T-helper 1 cell (primary cell): ENCODE measurements around the gene FAM43A.
A peak's percentile ranks its signal among the peaks of the same experiment; 100 is the strongest.

ENCODE experiments used
- DNase-seq, 5 donors: peaks; one replicate each; pipeline ENCODE4 v3.0.0-alpha.2; 2012 to 2020
- total RNA-seq, 4 donors: gene quantifications; one replicate each; lab custom pipeline; 2026; lab: John Stamatoyannopoulos, UW

Gene FAM43A
- 17.6 to 28.6 (median 21.6) reads per million in 4 donors for total RNA-seq

GRCh38 chr3:194685718-194686413, at the start of gene FAM43A:
FAM43A (plus strand) TSS chr3:194685883; CDS start chr3:194686827, 944 bp downstream.
- DNase-seq, result peak; percentile 48 to 93 (median 66)

- no peak for DNase-seq
Observed at GRCh38 chr3:194637066-194637465, 48.6 kb upstream of the FAM43A start.

- DNase-seq, result no peak
Observed at GRCh38 chr3:194637541-194638400, 47.9 kb upstream of the FAM43A start.

- no peak for DNase-seq
Observed at GRCh38 chr3:194638991-194639605, 46.6 kb upstream of the FAM43A start.

- DNase-seq, result peak in 1 of 5 donors; percentile 18
Observed at GRCh38 chr3:194640829-194641228, 44.9 kb upstream of the FAM43A start.

GRCh38 chr3:194642769-194643168, 42.9 kb upstream of the FAM43A start:
- no peak for DNase-seq

- no peak for DNase-seq
Observed at GRCh38 chr3:194647747-194648146, 37.9 kb upstream of the FAM43A start.

- peak in 1 of 5 donors; percentile 57 for DNase-seq
Observed at GRCh38 chr3:194654443-194654842, 31.2 kb upstream of the FAM43A start.

- DNase-seq, result no peak
Observed at GRCh38 chr3:194657439-194657838, 28.2 kb upstream of the FAM43A start.

- DNase-seq, result no peak
Observed at GRCh38 chr3:194658477-194659242, 27.0 kb upstream of the FAM43A start.

GRCh38 chr3:194659778-194660177, 25.9 kb upstream of the FAM43A start:
- no peak for DNase-seq

- no peak for DNase-seq
Observed at GRCh38 chr3:194661374-194661773, 24.3 kb upstream of the FAM43A start.

- DNase-seq, result no peak
Observed at GRCh38 chr3:194661946-194662345, 23.7 kb upstream of the FAM43A start.

GRCh38 chr3:194664857-194665256, 20.8 kb upstream of the FAM43A start:
- no peak for DNase-seq

- no peak for DNase-seq
Observed at GRCh38 chr3:194667363-194667762, 18.3 kb upstream of the FAM43A start.

GRCh38 chr3:194671511-194671899, 14.2 kb upstream of the FAM43A start:
- DNase-seq, result peak in 1 of 5 donors; percentile 50

GRCh38 chr3:194671900-194672808, 13.5 kb upstream of the FAM43A start, which contains the start of gene LSG1:
LSG1 (minus strand) TSS chr3:194672191; CDS start chr3:194672162, 29 bp downstream.
- DNase-seq, result peak; percentile 72 to 94 (median 80)

- DNase-seq, result no peak
Observed at GRCh38 chr3:194672876-194673275, 12.8 kb upstream of the FAM43A start.

- DNase-seq, result no peak
Observed at GRCh38 chr3:194673761-194674160, 11.9 kb upstream of the FAM43A start.

- DNase-seq, result peak in 1 of 5 donors; percentile 27
Observed at GRCh38 chr3:194675081-194675640, 10.5 kb upstream of the FAM43A start.

GRCh38 chr3:194675680-194676079, 10.0 kb upstream of the FAM43A start:
- no peak for DNase-seq
